MM.1S (cell line): ENCODE results near the gene PIKFYVE.

ENCODE experiments used
- DNase-seq: peaks from one replicate; pipeline ENCODE4 v3.0.0-alpha.2; 2015
- H2AFZ ChIP-seq: fragments of 300-600 bp; sonication (generic); 2 replicates; pipeline ENCODE4 v1.6.0; 2016; ENCODE audit warnings: antibody characterized with exemption, low read length
- H3F3A ChIP-seq: fragments of 300-600 bp; sonication (generic); 2 replicates; pipeline ENCODE4 v1.6.1; 2016; ENCODE audit warnings: mild to moderate bottlenecking, antibody characterized with exemption, low read length, moderate library complexity, mixed read lengths; ENCODE audit not compliant: insufficient read depth
- H3K27ac ChIP-seq: fragments of 300-600 bp; sonication (generic); 2 replicates; pipeline ENCODE4 v1.5.1; 2016; ENCODE audit warnings: mild to moderate bottlenecking, low read length
- H3K27me3 ChIP-seq: fragments of 300-600 bp; sonication (generic); replicated peaks from 2 replicates; pipeline ENCODE4 v1.6.0; 2016; ENCODE audit warnings: low read length; ENCODE audit not compliant: insufficient read depth
- H3K36me3 ChIP-seq: fragments of 300-600 bp; sonication (generic); replicated peaks from 2 replicates; pipeline ENCODE4 v1.6.1; 2016; ENCODE audit warnings: mild to moderate bottlenecking, low read length, mixed read lengths; ENCODE audit not compliant: insufficient read depth
- H3K4me1 ChIP-seq: fragments of 300-600 bp; sonication (generic); 2 replicates; pipeline ENCODE4 v1.6.1; 2016; ENCODE audit warnings: low read length, mixed read lengths
- H3K4me2 ChIP-seq: fragments of 300-600 bp; sonication (generic); 2 replicates; pipeline ENCODE4 v1.6.0; 2016; ENCODE audit warnings: low read depth, low read length
- H3K4me3 ChIP-seq: fragments of 300-600 bp; sonication (generic); 2 replicates; pipeline ENCODE4 v1.5.1; 2016; ENCODE audit warnings: low read length, mixed read lengths
- H3K79me2 ChIP-seq: fragments of 300-600 bp; sonication (generic); 2 replicates; pipeline ENCODE4 v1.6.1; 2016; ENCODE audit warnings: mixed run types, low read length, mixed read lengths
- H3K9ac ChIP-seq: fragments of 300-600 bp; sonication (generic); 2 replicates; pipeline ENCODE4 v1.6.1; 2016; ENCODE audit warnings: low read length, mixed read lengths
- H3K9me2 ChIP-seq: fragments of 300-600 bp; sonication (generic); replicated peaks from 2 replicates; pipeline ENCODE4 v1.6.1; 2016; ENCODE audit warnings: mild to moderate bottlenecking, low read length, mixed read lengths; ENCODE audit not compliant: insufficient read depth
- H3K9me3 ChIP-seq: fragments of 300-600 bp; sonication (generic); replicated peaks from 2 replicates; pipeline ENCODE4 v1.6.1; 2016; ENCODE audit warnings: mild to moderate bottlenecking, low read length, mixed read lengths; ENCODE audit not compliant: insufficient read depth
- H4K20me1 ChIP-seq: fragments of 300-600 bp; sonication (generic); 2 replicates; pipeline ENCODE4 v1.6.1; 2016; ENCODE audit warnings: mild to moderate bottlenecking, low read length, moderate library complexity, mixed read lengths; ENCODE audit not compliant: insufficient read depth
- CTCF ChIP-seq: fragments of 300-600 bp; sonication (generic); IDR thresholded peaks from 2 replicates; pipeline ENCODE4 v1.5.1; 2016; ENCODE audit warnings: antibody characterized with exemption, low read length, mixed read lengths
- EZH2 ChIP-seq: fragments of 300-600 bp; sonication (generic); optimal IDR thresholded peaks from 2 replicates; pipeline ENCODE3; 2017; ENCODE audit warnings: low read depth, mild to moderate bottlenecking, antibody characterized with exemption, low read length, mixed read lengths
- EZH2phosphoT487 ChIP-seq: fragments of 300-600 bp; sonication (generic); IDR thresholded peaks from 2 replicates; pipeline ENCODE4 v1.6.1; 2018; ENCODE audit warnings: antibody characterized with exemption, low read length

The PIKFYVE gene

GRCh38 chr2:208279236-208279635, 13.2 kb downstream of the PIKFYVE start:
- Histone ChIP-seq H3K36me3 (0 out of 2 replicates have a peak, but pooled peaks cover 5% of the 10 kb centered on the region), H3K4me3 (no peak overlapping the region), H2AFZ (no peak overlapping the region), H3K9me3 (no peaks in the 10 kb centered on the region), H3K79me2 (no peaks in the 10 kb centered on the region), H3K4me2 (no peak overlapping the region), H3K27me3 (no peaks in the 10 kb centered on the region), H3K27ac (no peak overlapping the region), H3K9me2 (no peaks in the 10 kb centered on the region), H3K4me1 (no peaks in the 10 kb centered on the region), H4K20me1 (no peaks in the 10 kb centered on the region), H3F3A (no peaks in the 10 kb centered on the region), H3K9ac (no peak overlapping the region)
- DNase-seq, result no peak
- TF ChIP-seq CTCF (no peak), EZH2phosphoT487 (no peak), EZH2 (no peak)

GRCh38 chr2:208280234-208280633, 14.2 kb downstream of the PIKFYVE start:
- no peaks in the 10 kb centered on the region for H3F3A ChIP-seq
- 0 out of 2 replicates have a peak, but pooled peaks cover 5% of the 10 kb centered on the region for H3K36me3 ChIP-seq
- no peak overlapping the region for H3K4me2 ChIP-seq
- no peaks in the 10 kb centered on the region for H3K27me3 ChIP-seq
- DNase-seq, result no peak
- no peak overlapping the region for H3K9ac ChIP-seq
- H3K9me2 ChIP-seq, result no peaks in the 10 kb centered on the region
- H3K4me3 ChIP-seq, result no peak overlapping the region
- no peak for TF ChIP-seq EZH2phosphoT487
- no peak for TF ChIP-seq CTCF
- no peak for TF ChIP-seq EZH2
- no peaks in the 10 kb centered on the region for H3K79me2 ChIP-seq
- no peak overlapping the region for H2AFZ ChIP-seq
- H3K27ac ChIP-seq, result no peak overlapping the region
- no peaks in the 10 kb centered on the region for H3K4me1 ChIP-seq
- no peaks in the 10 kb centered on the region for H4K20me1 ChIP-seq
- no peaks in the 10 kb centered on the region for H3K9me3 ChIP-seq

- Histone ChIP-seq H2AFZ (no peak overlapping the region), H3K9me2 (no peaks in the 10 kb centered on the region), H3F3A (no peaks in the 10 kb centered on the region), H3K9me3 (no peaks in the 10 kb centered on the region), H3K79me2 (no peaks in the 10 kb centered on the region), H3K9ac (no peak overlapping the region), H3K27ac (no peak overlapping the region), H4K20me1 (no peaks in the 10 kb centered on the region), H3K4me1 (no peaks in the 10 kb centered on the region), H3K4me3 (no peak overlapping the region), H3K4me2 (no peak overlapping the region), H3K36me3 (0 out of 2 replicates have a peak, but pooled peaks cover 5% of the 10 kb centered on the region), H3K27me3 (no peaks in the 10 kb centered on the region)
- DNase-seq, result no peak
- TF ChIP-seq EZH2phosphoT487 (no peak), EZH2 (no peak), CTCF (no peak)
Measured at GRCh38 chr2:208280933-208281332, 14.9 kb downstream of the PIKFYVE start.

- Histone ChIP-seq H3F3A (no peaks in the 10 kb centered on the region), H3K27me3 (no peaks in the 10 kb centered on the region), H3K4me2 (no peak overlapping the region), H4K20me1 (no peaks in the 10 kb centered on the region), H3K4me1 (no peaks in the 10 kb centered on the region), H3K27ac (no peak overlapping the region), H3K9me3 (no peaks in the 10 kb centered on the region), H3K79me2 (no peaks in the 10 kb centered on the region), H3K9ac (no peak overlapping the region), H2AFZ (no peak overlapping the region), H3K4me3 (no peak overlapping the region), H3K36me3 (0 out of 2 replicates have a peak, but pooled peaks cover 6% of the 10 kb centered on the region), H3K9me2 (no peaks in the 10 kb centered on the region)
- DNase-seq, result no peak
- no peak for TF ChIP-seq EZH2
- TF ChIP-seq EZH2phosphoT487, result no peak
- no peak for TF ChIP-seq CTCF
Measured at GRCh38 chr2:208285853-208286252, 19.8 kb downstream of the PIKFYVE start.
